ENCODE measurements around the gene ENOPH1. TPM values are rescaled to one million over a fixed set of nuclear protein-coding genes. Genes with fewer than 3 reads are reported as not detected.
"Not testable (repeated sequence)": the region's sequence is repeated elsewhere in the genome, so short reads cannot be mapped to it uniquely, and the experiment has no call there.

The ENOPH1 gene
- total RNA-seq, 2 experiments from 2014 or later: 35.4 to 36.1 TPM

- no peak for DNase-seq
- H3K4me3 Mint-ChIP-seq: no peak overlapping the region
- peaks cover 6% of the 10 kb centered on the region for H3K4me1 Mint-ChIP-seq
- peaks cover 57% of the 10 kb centered on the region for H3K36me3 Mint-ChIP-seq (ENCODE audit: low read depth)
- H3K9me3 Mint-ChIP-seq: no peaks in the 10 kb centered on the region
- H3K27me3 Mint-ChIP-seq: no peaks in the 10 kb centered on the region
- no peak overlapping the region for H3K27ac Mint-ChIP-seq
- ChIA-PET POLR2A (interaction anchor here (2.2 kb wide), 1 partner anchor 22 kb away, joined by 15 read pairs; the partner anchor contains the start of gene HNRNPDL), CTCF (interaction anchor here (1.5 to 1.6 kb wide), 2 partner anchors 8 to 22 kb away, joined by 3 to 5 read pairs; no protein-coding TSS in a partner anchor)
Observed at GRCh38 chr4:82450966-82451755, 20.8 kb downstream of the ENOPH1 start.

DNA sequence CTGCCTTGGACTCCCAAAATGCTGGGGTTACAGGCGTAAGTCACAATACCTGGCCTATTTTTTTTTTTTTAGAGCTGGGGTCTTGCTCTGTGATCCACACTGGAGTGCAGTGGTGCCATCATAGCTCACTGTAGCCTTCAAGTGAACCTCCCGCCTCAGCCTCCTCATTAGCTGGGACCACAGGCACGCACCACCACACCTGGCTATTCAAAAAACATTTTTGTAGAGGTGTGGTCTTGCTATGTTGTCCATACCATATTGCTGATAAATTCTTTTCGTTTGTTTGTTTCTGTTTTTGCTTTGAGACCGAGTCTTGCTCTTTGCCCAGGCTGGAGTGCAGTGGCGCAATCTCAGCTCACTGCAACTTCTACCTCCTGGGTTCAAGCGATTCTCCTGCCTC is 21.6 kb downstream of the ENOPH1 start:
- DNase-seq: no peak
- Mint-ChIP-seq H3K4me3 (no peak overlapping the region), H3K27ac (no peak overlapping the region), H3K36me3 (ENCODE audit: low read depth) (peaks cover 64% of the 10 kb centered on the region), H3K27me3 (no peaks in the 10 kb centered on the region), H3K9me3 (no peaks in the 10 kb centered on the region), H3K4me1 (peaks cover 6% of the 10 kb centered on the region)
- ChIA-PET CTCF (interaction anchor here (0.7 to 1.6 kb wide), 3 partner anchors 10 to 23 kb away, joined by 3 to 5 read pairs (median 4); no protein-coding TSS in a partner anchor), POLR2A (interaction anchor here (2.2 kb wide), 1 partner anchor 23 kb away, joined by 15 read pairs; the partner anchor contains the start of gene HNRNPDL)

- H3K9me3 Mint-ChIP-seq: no peaks in the 10 kb centered on the region
- ChIA-PET POLR2A (no interaction called here), CTCF (interaction anchor here (1.0 kb wide), 1 partner anchor 282 kb away, joined by 3 read pairs; no protein-coding TSS in a partner anchor)
- H3K4me3 Mint-ChIP-seq: no peak overlapping the region
- peaks cover 48% of the 10 kb centered on the region for H3K36me3 Mint-ChIP-seq (ENCODE audit: low read depth)
- no peaks in the 10 kb centered on the region for H3K27me3 Mint-ChIP-seq
- H3K4me1 Mint-ChIP-seq: no peaks in the 10 kb centered on the region
- H3K27ac Mint-ChIP-seq: no peak overlapping the region
- no peak for DNase-seq
Observed at GRCh38 chr4:82457266-82457665, 26.9 kb downstream of the ENOPH1 start.

DNA sequence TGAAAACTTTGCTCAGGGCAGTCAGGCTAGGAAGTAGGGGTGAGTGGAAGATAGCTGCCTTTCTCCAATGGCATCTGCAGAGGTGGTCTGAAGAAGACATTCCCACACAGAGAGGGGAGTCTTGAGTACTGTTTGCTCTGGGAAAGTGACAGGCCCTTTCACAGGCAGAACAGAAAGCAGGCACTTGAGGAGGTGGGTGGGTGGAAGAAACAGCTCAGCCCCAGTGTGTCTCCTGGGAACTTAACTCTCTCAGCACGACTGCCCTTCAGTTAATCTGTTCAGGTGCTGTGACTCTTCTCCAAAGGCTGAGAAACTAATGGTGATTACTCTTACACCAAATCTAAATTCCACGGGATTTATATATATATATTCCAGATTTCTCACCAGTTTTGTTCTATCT is 28.3 kb downstream of the ENOPH1 start:
- CTCF ChIA-PET: interaction anchor here (1.1 to 4.6 kb wide), 3 partner anchors 8 to 987 kb away, joined by 3 to 23 read pairs (median 3); partner anchors contain the start of gene RASGEF1B
- no peaks in the 10 kb centered on the region for H3K9me3 Mint-ChIP-seq
- H3K27ac Mint-ChIP-seq: no peak overlapping the region
- H3K4me1 Mint-ChIP-seq: no peaks in the 10 kb centered on the region
- H3K36me3 Mint-ChIP-seq (ENCODE audit: low read depth): peaks cover 48% of the 10 kb centered on the region
- POLR2A ChIA-PET: no interaction called here
- DNase-seq: no peak
- H3K27me3 Mint-ChIP-seq: no peaks in the 10 kb centered on the region
- H3K4me3 Mint-ChIP-seq: no peak overlapping the region

- H3K4me3 Mint-ChIP-seq: no peak overlapping the region
- no peak overlapping the region for H3K27ac Mint-ChIP-seq
- POLR2A ChIA-PET: interaction anchor here (1.1 kb wide), 1 partner anchor 25 kb away, joined by 3 read pairs; no protein-coding TSS in a partner anchor
- no peaks in the 10 kb centered on the region for H3K9me3 Mint-ChIP-seq
- peaks cover 48% of the 10 kb centered on the region for H3K36me3 Mint-ChIP-seq (ENCODE audit: low read depth)
- H3K27me3 Mint-ChIP-seq: no peaks in the 10 kb centered on the region
- CTCF ChIA-PET: interaction anchor here (0.7 to 4.6 kb wide), 5 partner anchors 9 to 277 kb away, joined by 3 to 23 read pairs (median 5); no protein-coding TSS in a partner anchor
- no peak for DNase-seq
- H3K4me1 Mint-ChIP-seq: no peaks in the 10 kb centered on the region
Observed at GRCh38 chr4:82461710-82462109, 31.3 kb downstream of the ENOPH1 start.

- no peaks in the 10 kb centered on the region for H3K27me3 Mint-ChIP-seq
- H3K36me3 Mint-ChIP-seq (ENCODE audit: low read depth): peaks cover 47% of the 10 kb centered on the region
- CTCF ChIA-PET: interaction anchor here (0.6 to 4.6 kb wide), 8 partner anchors 10 to 957 kb away, joined by 3 to 23 read pairs (median 3); no protein-coding TSS in a partner anchor
- peak; percentile 84 for DNase-seq
- no peak overlapping the region for H3K4me3 Mint-ChIP-seq
- no peaks in the 10 kb centered on the region for H3K9me3 Mint-ChIP-seq
- POLR2A ChIA-PET: interaction anchor here (1.1 kb wide), 1 partner anchor 25 kb away, joined by 3 read pairs; no protein-coding TSS in a partner anchor
- H3K27ac Mint-ChIP-seq: no peak overlapping the region
- no peaks in the 10 kb centered on the region for H3K4me1 Mint-ChIP-seq
Observed at GRCh38 chr4:82462415-82462831, 32.0 kb downstream of the ENOPH1 start.

- CTCF ChIA-PET: interaction anchor here (1.0 to 4.6 kb wide), 5 partner anchors 10 to 280 kb away, joined by 3 to 23 read pairs (median 7); no protein-coding TSS in a partner anchor
- H3K9me3 Mint-ChIP-seq: no peaks in the 10 kb centered on the region
- H3K27me3 Mint-ChIP-seq: no peaks in the 10 kb centered on the region
- POLR2A ChIA-PET: no interaction called here
- no peak overlapping the region for H3K4me3 Mint-ChIP-seq
- no peak overlapping the region for H3K27ac Mint-ChIP-seq
- H3K36me3 Mint-ChIP-seq (ENCODE audit: low read depth): peaks cover 48% of the 10 kb centered on the region
- DNase-seq: no peak
- H3K4me1 Mint-ChIP-seq: no peaks in the 10 kb centered on the region
Observed at GRCh38 chr4:82463221-82463620, 32.8 kb downstream of the ENOPH1 start.

DNA sequence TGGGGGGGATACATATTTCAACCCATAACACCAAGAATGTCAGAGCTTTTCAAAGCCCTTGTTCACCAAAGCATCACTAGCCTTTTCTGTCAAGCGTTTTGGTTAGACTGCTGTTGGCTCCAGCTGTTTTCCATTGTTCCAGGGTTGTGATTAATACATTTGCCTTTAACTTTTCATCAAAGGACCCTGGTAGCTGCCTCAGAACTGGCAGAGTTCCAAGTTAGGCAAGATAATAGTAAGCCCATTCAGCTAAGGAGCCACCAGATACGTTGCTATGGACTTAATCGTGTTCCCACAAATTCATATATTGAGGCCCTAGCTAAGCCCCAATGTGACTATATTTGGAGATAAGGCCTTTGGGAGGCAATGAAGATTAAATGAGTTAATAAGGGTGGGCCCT is 37.1 kb downstream of the ENOPH1 start:
- Mint-ChIP-seq H3K27me3 (no peaks in the 10 kb centered on the region), H3K9me3 (no peaks in the 10 kb centered on the region), H3K27ac (no peak overlapping the region), H3K4me1 (no peaks in the 10 kb centered on the region), H3K4me3 (no peak overlapping the region), H3K36me3 (ENCODE audit: low read depth) (peaks cover 34% of the 10 kb centered on the region)
- DNase-seq: no peak
- CTCF ChIA-PET: interaction anchor here (4.0 kb wide), 1 partner anchor 272 kb away, joined by 19 read pairs; no protein-coding TSS in a partner anchor
- POLR2A ChIA-PET: no interaction called here

DNA sequence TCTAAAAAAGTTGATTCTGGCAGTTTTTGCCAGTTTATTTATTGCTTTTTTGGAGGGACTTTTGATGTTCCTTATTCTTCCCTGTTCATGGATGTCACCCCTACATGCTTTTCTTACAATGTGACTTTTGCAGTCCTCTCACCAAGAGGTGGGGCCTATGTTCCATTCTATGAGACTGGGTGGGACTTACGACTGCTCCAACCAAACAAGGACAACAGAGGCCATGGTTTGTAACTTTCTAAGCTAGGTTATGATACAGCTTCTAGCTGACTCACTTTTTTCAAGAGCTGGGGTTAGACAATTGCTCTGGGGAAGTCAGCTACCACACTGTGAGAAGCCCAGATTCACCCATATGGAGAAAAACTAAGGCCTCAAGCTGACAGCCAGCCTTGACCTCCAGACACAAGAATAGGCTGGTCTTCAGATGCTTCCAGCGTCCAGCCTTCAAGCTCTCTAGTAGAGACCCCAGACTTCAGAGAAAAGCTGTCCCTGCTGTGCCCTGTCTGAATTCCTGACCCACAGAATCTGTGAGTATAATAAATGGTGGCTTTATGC is 39.5 kb downstream of the ENOPH1 start:
- H3K9me3 Mint-ChIP-seq: no peaks in the 10 kb centered on the region
- H3K36me3 Mint-ChIP-seq (ENCODE audit: low read depth): peaks cover 31% of the 10 kb centered on the region
- no peak overlapping the region for H3K4me3 Mint-ChIP-seq
- CTCF ChIA-PET: interaction anchor here (1.7 kb wide), 1 partner anchor 269 kb away, joined by 5 read pairs; no protein-coding TSS in a partner anchor
- H3K27ac Mint-ChIP-seq: no peak overlapping the region
- POLR2A ChIA-PET: no interaction called here
- no peak for DNase-seq
- no peaks in the 10 kb centered on the region for H3K27me3 Mint-ChIP-seq
- H3K4me1 Mint-ChIP-seq: no peaks in the 10 kb centered on the region

GRCh38 chr4:82473080-82473479 is 42.7 kb downstream of the ENOPH1 start:
- peaks cover 20% of the 10 kb centered on the region for H3K36me3 Mint-ChIP-seq (ENCODE audit: low read depth)
- H3K27ac Mint-ChIP-seq, CTCF ChIA-PET, H3K4me1 Mint-ChIP-seq, DNase-seq, H3K4me3 Mint-ChIP-seq, H3K9me3 Mint-ChIP-seq, POLR2A ChIA-PET, H3K27me3 Mint-ChIP-seq: not testable (repeated sequence)

- no peaks in the 10 kb centered on the region for H3K9me3 Mint-ChIP-seq
- POLR2A ChIA-PET: no interaction called here
- no peak overlapping the region for H3K4me3 Mint-ChIP-seq
- no peak for DNase-seq
- no peaks in the 10 kb centered on the region for H3K4me1 Mint-ChIP-seq
- no peaks in the 10 kb centered on the region for H3K27me3 Mint-ChIP-seq
- CTCF ChIA-PET: interaction anchor here (0.6 to 0.7 kb wide), 2 partner anchors 11 to 21 kb away, joined by 3 to 4 read pairs; no protein-coding TSS in a partner anchor
- no peak overlapping the region for H3K27ac Mint-ChIP-seq
- H3K36me3 Mint-ChIP-seq (ENCODE audit: low read depth): peaks cover 18% of the 10 kb centered on the region
Observed at GRCh38 chr4:82473621-82474164, 43.3 kb downstream of the ENOPH1 start.

- H3K4me1 Mint-ChIP-seq, H3K4me3 Mint-ChIP-seq, H3K27ac Mint-ChIP-seq, H3K27me3 Mint-ChIP-seq, DNase-seq, POLR2A ChIA-PET, H3K9me3 Mint-ChIP-seq: not testable (repeated sequence)
- CTCF ChIA-PET: interaction anchor here (1.4 kb wide), 1 partner anchor 15 kb away, joined by 3 read pairs; no protein-coding TSS in a partner anchor
- peaks cover 22% of the 10 kb centered on the region for H3K36me3 Mint-ChIP-seq (ENCODE audit: low read depth)
Observed at GRCh38 chr4:82475931-82476330, 45.5 kb downstream of the ENOPH1 start.

DNA sequence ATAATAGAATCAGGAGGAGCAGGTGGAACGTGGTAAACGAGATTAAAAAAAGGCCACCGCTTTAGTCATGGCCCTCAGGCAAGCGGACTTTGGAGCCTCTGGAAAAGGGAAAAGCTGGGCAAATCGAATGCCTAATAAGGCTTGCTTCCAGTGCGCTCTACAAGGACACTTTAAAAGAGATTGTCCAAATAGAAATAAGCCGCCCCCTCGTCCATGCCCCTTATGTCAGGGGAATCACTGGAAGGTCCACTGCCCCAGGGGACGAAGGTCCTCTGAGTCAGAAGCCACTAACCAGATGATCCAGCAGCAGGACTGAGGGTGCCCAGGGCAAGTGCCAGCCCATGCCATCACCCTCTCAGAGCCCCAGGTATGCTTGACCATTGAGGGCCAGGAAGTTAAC is 47.1 kb downstream of the ENOPH1 start:
- H3K9me3 Mint-ChIP-seq, DNase-seq, POLR2A ChIA-PET, CTCF ChIA-PET, H3K4me3 Mint-ChIP-seq, H3K4me1 Mint-ChIP-seq, H3K27me3 Mint-ChIP-seq, H3K27ac Mint-ChIP-seq: not testable (repeated sequence)
- H3K36me3 Mint-ChIP-seq (ENCODE audit: low read depth): peaks cover 26% of the 10 kb centered on the region
